Ureter (tissue), 1 donor: Measurements from ENCODE around the gene OR5B21. TPM values are rescaled to one million over a fixed set of nuclear protein-coding genes. Genes with fewer than 3 reads are reported as not detected.
A peak's percentile ranks its signal among the peaks of the same experiment; 100 is the strongest.

Source experiments
- DNase-seq: peaks from one replicate; pipeline ENCODE4 v3.0.0-alpha.2; 2020; ENCODE audit warnings: low spot score
- total RNA-seq: library from RNA; stranded (reverse); gene quantifications from one replicate; pipeline ENCODE4 v1.2.4, GENCODE V29; 2023
- donor health status: DM: yes; HTN: yes; CAD: no.

The OR5B21 gene
- total RNA-seq, result not detected

DNA sequence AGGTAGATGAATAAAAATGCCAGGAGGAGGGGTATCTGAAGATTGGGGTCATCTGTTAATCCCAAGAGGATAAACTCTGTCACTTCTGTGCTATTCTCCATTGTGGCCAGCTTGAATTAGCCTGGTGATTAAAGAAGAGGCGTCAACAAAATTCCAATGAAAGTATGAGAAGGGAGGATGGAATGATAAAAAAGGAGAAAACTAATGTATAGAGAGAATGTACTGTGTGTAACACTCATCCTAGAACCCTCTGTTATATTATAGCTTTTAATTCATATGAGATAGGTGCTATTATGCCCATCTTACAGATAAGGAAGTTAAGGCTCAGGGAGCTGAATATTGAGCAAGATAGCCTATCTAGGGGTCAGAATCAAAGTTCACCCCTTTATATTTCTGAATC lies at the start of gene OR5B21:
Gene OR5B21 (minus strand): TSS at position 101 of the 400 bp plus-strand sequence. CDS start 0 bp downstream, at position 101.
- no peak for DNase-seq

DNA sequence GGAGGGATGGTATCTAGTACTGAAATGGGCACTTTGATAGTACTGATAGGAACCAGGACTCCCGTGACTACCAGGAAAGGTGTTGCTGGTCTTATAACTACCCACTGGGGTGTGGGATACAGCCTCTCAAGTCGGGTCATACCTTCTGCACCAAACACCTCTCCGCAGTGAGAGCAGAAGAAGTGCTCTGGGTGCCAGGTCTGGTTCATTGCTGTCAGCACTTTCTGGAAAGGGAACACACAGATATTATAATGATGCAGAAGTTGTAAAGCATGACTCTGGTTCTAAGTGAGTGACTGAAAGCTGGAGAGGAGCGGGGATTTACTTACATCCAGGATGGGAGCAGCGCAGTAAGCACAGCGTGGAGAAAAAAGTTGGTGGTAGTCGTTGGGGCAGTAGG lies 41.7 kb upstream of the OR5B21 start:
- no peak for DNase-seq

DNA sequence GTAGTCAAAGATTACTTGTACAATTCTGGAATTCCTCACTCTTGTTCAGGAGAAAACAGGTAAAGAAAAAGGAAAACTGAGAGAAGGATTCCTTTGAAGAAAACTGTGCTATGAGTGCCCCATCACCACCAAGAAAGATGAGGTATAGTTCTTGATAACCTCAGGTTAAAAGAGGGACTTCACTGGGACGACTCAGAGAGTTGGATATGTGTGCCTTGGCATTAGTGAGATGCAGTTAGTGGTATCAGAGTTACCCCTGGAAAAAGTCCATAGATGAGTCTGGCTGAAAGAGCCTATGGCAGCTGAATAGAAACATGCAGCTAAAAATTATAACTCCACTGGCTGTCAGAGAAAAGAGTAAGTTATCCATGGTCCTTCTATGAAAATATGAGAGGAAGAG lies 38.9 kb upstream of the OR5B21 start:
- DNase-seq, result no peak

DNA sequence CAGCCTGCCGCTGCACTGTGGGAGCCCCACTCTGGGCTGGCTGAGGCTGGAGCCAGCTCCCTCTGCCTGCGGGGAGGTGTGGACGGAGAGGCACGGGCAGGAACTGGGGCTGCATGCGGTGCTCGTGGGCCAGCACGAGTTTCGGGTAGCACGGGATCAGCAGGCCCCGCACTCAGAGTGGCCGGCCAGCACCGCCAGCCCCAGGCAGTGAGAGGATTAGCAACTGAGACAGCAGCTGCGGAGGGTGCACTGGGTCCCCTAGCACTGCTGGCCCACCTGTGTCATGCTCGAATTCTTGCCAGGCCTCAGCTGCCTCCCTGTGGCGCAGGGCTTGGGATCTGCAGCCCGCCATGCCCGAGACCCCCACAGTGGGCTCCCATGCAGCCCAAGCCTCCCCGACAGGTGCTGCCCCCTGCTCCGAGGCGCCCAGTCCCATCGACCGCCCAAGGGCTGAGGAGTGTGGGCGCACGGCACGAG lies 24.0 kb upstream of the OR5B21 start:
- no peak for DNase-seq

DNA sequence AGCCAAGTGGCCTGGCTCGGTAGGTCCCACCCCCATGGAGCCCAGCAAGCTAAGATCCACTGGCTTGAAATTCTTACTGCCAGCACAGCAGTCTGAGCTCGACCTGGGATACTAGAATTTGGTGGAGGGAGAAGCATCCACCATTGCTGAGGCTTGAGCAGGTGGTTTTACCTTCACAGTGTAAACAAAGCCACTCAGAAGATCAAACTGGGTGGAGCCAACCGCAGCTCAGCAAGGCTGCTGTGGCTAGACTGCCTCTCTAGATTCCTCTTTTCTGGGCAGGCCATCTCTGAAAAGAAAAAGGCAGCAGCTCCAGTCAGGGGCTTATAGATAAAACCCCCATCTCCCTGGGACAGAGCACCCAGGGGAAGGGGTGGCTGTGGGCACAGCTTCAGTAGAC lies 22.3 kb upstream of the OR5B21 start:
- DNase-seq, result no peak

DNA sequence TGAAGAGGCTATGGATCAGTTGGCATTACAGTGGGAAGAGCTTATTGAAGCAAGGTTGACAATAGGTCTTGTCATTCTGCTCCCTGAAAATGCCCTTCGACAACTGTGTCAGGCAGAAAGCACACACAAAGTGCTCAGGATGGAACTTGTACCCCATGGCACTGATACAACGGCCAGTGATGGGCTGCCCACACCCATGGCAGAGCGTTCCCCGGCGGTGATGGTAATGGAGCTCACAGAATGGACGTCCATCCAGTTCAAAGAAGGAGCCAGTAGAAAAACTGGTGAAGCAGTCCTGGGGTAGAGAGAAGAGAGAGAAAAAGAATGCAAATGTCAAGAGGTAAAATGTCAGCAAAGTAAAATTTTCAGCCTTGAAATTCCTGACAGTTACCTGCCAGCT lies 19.5 kb upstream of the OR5B21 start:
- no peak for DNase-seq

DNA sequence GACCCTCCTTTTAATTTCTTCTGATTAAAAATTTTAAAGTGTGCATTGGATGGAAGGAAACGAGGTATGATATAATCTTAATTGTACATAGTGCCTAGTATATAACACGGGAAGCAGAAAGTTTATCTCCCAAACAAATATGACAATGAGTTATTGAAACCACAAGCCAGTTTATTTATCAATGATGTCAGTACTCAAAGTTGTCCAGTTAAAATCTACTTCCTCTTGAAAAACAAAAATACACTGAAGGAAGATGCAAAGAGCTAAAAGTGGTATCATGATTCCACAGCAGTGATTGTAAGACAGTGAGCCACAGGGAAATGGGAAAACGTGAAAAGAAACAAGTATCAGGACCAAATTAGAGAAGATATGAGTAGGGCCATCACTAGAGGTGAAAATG lies 18.8 kb upstream of the OR5B21 start:
- DNase-seq, result no peak

DNA sequence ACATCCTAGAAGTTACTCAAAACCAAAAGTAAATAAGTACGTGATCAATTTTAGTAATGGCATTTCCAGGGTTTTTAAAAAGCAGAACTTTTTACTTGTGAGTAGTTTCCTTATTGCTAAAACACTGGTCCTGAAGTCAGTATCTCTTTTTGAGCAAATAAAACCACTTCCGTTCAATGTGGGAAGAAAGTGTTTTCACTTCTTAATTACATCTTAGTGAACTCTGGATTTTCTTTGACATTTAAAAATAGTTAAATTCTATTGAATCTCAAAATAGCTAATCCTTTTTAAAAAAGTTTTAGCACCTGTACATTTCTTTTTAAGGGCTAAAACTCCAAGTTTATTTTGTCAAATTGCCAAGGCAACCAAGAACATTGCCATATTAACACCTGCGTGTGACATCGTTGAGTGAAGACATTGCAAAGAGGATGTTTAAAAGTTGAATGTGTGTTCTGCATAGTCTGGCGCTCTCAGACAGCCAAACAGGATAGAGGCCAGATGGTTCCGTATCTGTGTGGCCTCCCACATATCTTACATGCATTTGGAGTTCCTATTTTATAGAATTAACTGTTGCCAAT lies 17.2 kb upstream of the OR5B21 start:
- no peak for DNase-seq

DNA sequence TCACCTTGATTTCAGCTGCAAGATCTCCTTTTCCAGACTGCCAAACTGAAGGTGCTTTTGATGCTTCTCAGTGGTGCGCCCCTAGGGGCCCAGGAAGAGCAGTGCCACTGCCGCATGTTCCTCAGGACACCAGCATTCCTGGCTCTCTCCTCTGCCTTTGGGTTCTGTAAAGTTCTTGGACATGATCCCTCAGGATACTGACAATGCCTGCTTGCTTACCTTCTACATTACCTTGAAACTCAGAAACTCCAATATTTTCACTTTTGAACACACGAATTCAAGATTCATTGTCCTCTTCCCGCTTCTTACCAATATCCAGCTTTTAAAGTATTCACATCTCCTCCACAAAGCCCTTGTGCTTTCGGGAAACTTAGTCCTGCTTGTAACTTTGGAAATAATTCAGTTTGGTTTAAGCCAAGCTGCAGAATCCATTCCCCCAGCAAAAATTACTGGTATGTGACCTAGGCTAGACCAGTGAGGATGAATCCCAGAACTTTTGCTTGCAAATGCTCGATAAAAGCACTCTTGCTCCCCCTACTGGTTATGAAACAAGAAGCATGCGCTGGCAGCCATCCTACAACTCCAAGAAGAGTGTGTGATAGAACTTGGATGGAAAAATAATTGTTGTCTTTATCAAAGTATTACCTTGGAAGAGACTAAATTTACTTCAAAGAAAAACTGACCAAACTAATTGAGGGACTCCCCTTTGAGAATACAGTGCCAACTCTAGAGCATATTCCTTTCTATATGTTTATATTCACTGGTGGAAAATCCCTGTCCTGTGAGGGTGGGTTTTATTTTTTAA lies 16.5 kb upstream of the OR5B21 start:
- DNase-seq, result peak; percentile 70

DNA sequence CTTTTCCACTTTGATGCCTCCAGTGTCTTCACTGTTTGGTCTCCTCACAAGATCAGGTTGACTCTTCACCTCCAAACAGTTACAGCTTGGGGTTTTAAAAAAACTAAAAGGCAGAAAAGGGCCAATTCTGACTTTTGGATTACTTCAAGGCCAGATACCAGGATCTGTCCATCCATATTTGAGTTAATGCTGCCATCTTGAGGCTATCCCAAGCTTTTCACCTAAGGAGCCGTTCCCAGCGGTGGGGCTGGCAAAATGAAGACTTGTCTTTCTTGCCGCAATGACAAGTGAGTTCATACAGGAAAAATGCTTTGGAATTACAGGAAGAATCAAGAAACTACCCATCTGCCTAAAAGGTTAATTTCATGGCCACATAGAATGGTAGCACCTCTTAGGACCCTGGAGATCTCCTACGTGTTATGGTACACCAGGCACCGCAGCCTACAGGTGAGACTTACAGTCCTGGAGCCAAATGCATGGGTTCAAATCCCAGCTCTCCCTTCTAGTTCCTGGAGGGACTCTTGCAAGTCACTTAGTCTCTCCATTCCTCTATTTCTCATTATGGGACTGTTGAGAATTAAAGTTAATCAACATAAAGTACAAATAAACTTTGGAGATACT lies 6.0 kb upstream of the OR5B21 start:
- no peak for DNase-seq

DNA sequence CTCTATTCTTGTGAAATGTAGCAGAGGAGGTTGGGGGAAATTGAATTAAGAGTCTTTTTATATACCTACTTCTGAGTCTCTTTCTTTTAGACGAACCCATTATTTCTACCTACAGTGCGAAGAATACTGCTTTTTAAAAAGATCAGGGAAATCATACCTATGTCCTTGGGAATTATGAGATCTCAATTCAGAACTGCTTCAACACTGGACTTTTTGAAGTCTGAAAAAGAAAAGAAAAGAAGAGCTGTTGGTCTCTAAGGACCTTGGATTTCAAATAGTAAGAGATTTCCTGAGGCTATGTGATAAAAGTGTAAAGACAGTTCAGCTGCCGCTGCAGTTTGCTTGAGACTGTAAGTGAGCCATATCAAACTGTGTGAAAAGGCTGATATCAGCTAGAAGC lies 3.7 kb upstream of the OR5B21 start:
- no peak for DNase-seq

DNA sequence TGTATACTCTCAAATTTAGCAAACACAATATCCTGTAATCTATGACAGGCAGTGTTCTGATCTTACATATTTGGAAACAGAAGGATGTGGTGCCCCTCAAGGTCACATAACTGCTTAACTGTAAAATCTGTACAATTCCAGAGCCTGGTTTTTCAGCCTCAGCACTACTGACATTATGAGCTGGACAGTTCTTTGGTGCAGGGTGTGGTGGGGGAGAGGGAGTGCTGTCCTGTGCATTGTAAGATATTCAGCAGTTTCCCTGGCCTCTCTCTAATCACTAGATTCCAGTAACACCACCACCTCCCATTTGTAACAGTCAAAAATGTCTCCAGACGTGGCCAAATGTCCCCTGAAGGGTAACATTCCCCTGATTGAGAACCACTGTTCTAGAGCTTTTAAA lies 1.8 kb upstream of the OR5B21 start:
- DNase-seq, result no peak

DNA sequence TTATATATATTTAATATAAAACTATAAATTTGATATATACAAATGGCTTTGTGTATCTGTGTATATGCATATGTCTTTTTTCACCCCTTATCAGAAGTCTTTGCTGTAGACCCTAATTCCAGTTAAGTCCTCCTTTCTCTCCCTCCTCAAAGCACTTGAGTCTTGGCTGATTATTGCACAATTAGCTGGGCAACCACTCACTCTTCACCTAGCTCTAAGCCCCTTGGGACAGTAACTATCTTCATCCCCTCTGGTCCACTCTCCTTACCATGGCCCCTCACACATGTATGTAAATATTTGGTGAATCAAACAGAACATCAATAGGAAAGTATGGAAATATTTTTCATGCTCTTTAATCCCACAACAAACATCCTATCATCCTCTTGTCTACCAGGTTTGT lies 909 bp upstream of the OR5B21 start:
- no peak for DNase-seq

DNA sequence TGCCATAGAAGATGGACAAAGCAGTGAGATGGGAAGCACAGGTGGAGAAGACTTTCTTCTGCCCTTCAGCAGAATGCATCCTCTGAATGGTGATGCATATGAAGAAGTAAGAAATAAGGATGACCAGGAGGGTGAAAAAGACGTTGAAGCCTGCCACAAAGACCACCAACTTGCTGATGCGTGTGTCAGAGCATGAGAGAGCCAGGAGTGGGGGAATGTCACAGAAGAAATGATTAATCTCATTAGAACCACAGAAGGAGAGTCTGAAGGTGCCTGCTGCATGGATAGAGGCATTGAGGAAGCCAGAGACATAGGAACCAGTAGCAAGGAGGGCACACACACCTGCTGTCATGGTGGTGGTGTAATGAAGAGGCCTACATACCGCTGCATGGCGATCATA lies 550 bp downstream of the OR5B21 start:
- DNase-seq, result no peak

DNA sequence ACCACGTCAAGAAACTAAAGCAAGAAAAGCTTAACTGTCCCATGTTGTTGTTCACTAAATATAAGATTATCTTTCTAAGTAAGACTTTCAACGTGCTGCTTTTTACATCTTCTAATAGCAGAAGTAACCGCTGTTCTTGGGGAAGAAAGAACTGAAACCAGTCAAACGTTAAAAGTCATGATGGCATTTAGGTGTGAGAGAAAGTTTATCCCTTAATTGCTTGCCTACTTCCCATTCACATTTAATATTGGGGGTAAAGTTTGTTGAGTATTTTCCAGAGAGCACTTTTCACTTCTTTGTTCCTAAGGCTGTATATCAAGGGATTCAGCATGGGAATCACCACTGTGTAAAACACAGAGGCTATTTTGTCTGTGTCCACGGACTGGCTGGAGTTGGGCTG lies 970 bp downstream of the OR5B21 start:
- no peak for DNase-seq

DNA sequence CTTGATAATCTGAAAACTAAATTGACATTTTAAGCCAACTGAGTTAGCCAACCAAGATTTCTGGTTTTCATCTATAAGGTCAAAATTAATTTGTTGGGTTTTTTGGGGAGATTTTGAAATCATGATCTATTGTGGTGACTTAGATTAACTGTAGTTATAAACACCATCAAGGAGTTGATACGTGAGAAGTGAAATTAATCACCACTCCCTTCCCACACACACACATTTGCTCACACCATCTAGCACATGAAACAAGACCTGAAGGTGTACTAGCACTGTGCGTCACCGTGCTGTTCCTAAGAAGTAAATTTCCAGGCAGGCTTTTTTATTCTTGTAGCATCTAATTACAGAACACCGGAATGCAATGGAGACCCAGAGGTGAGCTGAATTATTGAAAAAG lies 2.1 kb downstream of the OR5B21 start:
- no peak for DNase-seq

DNA sequence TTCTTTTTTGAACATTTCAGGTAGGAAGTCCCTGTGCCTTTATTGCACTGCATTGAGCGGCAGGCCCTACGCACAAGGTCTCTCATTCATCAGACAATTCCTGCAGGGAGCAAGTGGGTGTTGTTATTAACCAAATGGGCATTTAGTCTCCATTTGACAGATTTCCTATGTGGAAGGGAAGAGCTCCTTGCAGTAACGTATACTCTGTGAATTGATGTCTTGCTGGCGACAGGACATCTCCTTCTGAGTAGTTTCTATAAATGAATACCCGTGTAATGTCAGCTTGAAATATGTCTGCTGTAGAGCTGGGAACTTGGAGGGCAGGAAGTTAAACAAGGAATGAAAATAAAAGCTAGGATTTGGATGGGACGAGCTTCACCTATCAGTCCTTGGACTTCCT lies 3.7 kb downstream of the OR5B21 start:
- DNase-seq, result no peak

DNA sequence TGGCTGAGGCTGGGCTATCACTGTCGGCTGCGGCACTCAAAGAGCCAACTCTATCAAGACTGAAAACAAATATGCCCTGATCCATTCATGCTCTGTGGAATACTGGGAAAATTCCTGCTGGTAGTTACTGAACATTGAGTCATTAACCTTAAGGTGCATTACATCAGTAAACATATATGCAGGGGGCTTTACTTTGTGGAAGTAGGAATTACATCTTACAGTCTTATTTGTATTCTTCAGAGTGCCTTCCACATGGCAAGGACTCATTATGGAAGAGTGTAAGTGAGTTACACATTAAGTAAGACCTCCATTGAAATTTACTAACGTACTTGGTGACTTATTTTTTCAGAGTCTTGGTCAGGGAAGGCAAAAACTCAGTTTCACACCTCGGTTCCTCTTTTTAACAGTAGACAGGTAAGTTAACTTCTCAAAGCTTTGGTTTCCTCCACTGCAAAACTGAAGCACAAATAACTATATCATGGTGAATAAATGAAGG lies 4.5 kb downstream of the OR5B21 start:
- DNase-seq, result no peak

DNA sequence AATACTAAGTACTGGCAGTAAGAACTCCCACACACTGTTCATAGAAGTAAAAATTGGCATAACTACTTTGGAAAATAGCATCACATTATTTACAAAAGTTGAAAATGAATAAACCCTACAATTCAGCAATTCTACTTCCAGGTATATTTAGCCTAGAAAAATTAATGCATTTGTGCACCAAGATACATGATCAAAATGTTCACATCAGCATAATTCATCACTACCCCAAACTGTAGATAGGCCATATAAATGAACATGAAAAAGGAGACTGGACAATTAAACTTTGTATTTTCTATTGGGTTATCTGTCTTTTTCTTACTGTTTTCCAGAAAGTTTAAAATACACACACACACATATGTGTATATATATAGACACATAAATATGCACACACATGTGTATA lies 5.9 kb downstream of the OR5B21 start:
- no peak for DNase-seq

DNA sequence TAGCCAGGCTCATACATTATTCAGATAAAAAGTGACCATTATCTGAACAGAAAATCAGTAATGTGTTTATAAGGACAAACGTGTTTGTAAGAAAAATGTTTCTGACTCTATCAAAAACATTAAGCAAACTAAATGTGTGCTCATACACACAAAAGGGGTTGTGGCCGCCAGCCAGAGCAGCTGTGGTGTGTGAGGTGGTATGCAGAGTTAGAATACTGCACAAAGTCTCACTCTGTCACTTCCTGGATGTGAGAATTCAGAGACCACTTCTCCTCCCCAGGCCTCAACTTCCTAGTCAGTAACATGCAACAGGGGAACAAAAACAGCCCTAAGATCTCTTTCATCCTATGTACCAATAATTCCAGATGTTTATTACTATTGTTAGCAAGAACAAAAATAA lies 9.4 kb downstream of the OR5B21 start:
- DNase-seq, result no peak

DNA sequence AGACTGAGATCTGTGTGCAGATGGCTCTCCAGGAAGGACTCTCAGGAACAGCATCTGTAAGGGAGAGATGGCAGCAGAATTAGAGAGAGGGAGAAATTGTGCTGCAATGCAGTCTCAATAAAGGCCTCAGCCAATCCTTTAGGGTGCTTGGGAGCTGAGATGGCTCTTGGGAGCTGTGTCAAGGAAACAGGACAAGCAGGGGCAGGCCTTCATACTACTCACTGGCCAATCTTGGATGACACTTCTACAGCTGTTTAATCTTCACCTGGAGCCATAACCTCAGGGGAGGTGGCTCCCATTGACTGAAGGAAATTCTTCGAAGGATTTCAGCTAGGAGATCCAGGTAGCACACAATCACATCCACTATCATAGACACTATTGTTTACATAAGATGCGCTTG lies 10.0 kb downstream of the OR5B21 start:
- DNase-seq, result no peak

DNA sequence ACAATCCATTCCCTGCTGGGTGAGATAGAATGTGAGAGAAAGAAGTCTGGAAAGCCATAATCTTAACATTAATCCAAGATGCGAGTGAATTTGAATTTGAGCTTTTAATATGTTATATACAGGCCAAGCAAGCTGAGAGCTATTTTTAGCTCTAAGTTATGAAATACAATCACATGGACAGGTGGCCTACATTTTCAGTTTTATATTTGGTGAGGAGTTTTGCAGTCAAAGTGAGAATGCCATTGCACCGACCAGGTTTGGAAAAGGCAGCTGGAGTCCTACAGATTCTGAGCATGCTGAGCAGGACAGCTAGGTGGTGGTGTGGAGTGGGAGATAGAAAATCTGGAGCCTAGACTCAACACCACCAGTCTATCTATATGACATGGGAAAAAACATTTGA lies 12.0 kb downstream of the OR5B21 start:
- DNase-seq, result no peak

DNA sequence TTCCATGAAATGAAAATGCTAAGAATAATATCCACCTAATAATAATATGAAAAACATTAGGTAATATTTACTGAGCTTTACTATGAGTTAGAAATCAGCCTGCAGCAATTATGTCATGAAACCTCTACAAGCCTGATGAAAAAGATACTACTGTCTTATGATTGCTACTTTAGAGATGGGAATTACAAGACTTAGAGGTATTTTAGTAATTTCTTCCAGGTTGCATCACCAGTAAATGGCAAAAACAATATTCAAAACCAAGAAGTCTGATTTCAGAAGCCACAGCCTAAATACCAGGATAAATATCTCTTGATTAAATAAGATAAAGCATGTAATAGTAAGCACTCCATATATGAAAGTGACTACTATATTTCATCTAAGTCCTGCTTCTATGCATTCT lies 13.8 kb downstream of the OR5B21 start:
- no peak for DNase-seq
